NCI-H748 (cell line): Measurements from ENCODE around the gene PLAC1.

Experiments
- DNase-seq: peaks from one replicate; lab custom pipeline; 2025; ENCODE audit not compliant: unreplicated experiment; lab: John Stamatoyannopoulos, UW

Gene PLAC1

GRCh38 chrX:134592303-134592702 lies 66.0 kb downstream of the PLAC1 start:
- no peak for DNase-seq

- DNase-seq: no peak
Observed at GRCh38 chrX:134591502-134591901, 66.8 kb downstream of the PLAC1 start.

- DNase-seq: no peak
Observed at GRCh38 chrX:134588806-134589205, 69.5 kb downstream of the PLAC1 start.

DNA sequence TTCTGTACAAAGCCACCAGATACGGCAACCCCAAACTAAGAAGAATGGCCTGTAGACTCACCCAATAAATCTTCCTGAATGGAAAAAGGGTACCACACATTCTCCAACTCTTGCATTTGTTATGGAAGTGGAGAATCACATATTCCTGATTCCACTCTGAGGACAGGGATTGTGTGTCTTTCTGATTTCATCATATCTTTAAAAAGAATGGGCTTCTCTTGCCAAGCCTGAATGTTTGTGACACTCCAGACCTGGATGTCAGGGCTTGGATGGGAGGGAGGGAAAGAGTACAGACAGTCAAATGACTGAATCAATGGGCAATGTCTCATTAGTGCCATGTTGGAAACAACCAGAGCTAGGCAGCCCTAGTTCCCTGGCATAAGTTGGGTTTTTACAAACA lies 77.4 kb downstream of the PLAC1 start:
- no peak for DNase-seq

- DNase-seq: no peak
Observed at GRCh38 chrX:134573683-134574035, 84.6 kb downstream of the PLAC1 start.

GRCh38 chrX:134572816-134573682 lies 85.2 kb downstream of the PLAC1 start:
- DNase-seq: no peak

DNA sequence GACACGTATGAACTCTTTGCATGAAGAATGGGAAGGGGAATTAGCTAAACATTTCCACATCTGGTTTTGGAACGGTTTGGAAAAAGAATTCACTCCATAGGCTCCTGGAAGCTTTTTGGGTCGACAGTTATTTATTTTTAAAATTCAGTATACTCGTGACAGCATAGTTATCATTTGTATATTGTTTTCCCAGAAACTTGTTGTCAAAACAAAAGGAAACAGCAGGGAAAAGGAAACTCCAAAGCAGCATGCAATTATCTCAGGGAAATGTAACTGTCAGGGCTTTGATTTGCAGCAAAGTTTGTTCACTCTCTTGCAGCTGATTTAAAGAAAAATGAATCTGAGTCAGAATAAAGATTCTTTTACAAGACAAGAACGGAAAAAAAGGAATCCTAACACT lies 86.5 kb downstream of the PLAC1 start:
- no peak for DNase-seq

DNA sequence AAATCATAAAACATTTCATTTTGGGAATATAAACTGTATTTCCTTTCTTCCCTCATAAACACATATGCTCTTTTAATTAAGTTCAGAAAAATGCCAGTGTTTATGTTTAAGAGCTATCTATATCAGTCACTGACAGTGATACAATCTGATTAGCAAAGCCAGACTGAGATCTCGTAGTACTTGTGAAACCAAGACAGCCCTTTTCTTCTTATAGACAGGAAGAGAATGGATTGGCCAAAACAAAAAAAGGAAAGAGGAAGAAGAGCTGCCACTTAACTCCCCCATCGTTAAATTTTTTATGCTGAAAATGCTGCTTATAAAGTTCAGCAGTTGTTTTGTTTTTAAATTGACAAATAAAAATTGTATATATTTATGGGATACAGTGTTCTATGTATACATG lies 87.4 kb downstream of the PLAC1 start:
- DNase-seq: no peak

DNA sequence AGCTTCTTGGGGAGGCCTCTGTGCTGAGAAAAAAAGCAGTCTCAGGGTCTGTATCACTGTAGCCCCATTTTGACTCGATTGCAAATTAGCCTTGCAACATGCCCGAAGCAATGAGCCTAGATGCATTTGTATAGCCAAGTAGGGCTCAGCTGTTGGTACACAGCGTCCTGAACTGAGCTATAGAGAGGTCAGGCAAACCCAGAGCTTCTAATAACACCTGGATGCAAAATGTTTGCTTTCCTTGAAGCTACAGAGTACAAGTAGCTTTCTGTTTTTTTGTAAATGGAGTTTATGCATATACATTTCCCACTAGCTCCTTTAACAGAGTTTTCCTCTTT lies 87.8 kb downstream of the PLAC1 start:
- DNase-seq: no peak

GRCh38 chrX:134569306-134569705 lies 89.0 kb downstream of the PLAC1 start:
- DNase-seq: no peak

DNA sequence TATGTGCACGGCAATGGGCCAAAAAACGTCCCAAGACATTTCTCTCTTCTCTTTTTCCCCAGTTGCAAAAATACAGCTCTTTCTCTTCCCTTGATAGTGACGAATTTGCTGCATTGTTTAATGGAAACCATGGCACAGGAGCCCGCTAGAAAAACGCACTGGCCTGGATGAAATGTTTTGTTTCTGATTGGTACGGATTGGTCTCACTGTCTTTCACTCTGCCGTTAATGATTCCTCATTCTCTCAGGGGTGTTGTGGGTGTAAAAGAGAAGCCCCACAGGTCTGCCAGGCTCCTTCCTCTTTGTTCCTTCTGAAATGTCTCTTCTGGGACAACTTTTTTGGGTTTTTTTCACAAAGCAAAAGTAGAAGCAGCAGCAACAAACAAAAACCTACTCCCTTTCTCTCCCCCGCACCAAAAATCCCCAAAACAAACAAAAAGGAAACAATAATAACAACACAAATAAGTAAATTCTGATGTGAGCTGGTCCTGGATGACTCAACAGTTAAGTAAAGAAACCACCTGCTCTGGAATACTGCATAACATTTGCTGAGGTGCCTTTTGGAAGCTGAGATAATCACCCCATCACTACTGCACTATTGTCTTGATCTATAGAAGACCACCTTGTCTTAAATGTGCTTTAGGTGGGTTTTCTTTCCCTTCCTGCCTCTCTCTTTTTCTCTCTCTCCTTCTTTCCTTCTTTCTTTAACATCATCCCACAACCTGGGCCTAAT lies 89.8 kb downstream of the PLAC1 start:
- no peak for DNase-seq

DNA sequence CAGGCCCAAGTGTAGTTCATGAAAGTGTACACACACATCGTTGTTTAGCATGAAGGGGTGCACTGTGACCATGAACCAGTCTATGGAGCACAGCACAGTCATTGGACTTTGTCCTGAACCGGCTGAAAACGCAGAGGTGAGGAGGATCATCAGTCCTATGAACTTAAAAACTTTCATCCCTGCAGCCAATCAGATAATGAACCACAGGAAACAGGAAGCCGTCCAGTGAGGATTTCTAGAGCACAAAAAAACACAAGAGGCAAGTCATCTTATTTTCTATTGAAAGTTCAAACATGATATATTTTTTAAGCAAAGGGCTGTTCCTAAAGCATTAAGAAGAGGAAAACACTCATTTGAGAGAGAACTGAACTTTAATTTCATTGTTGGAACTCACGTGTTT lies 91.8 kb downstream of the PLAC1 start:
- no peak for DNase-seq

DNA sequence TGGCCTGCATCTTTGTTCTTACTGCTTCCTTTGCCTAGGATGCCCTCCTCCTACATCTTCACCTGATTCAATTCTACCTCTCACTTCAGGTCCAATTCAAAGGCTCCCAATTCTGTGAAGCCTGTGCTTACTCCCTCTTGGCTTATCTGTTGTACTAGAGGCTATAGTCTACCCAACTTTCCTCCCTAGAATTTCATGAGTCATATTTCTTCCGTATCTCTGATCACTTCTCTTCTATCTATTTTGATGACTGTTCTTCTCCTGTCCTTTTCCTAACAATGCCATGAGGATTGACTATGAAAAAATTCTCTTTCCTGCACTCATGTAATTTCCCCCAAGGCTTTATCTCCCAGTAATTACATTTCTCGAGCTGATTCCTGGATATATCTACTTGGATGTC lies 96.3 kb downstream of the PLAC1 start:
- DNase-seq: no peak

DNA sequence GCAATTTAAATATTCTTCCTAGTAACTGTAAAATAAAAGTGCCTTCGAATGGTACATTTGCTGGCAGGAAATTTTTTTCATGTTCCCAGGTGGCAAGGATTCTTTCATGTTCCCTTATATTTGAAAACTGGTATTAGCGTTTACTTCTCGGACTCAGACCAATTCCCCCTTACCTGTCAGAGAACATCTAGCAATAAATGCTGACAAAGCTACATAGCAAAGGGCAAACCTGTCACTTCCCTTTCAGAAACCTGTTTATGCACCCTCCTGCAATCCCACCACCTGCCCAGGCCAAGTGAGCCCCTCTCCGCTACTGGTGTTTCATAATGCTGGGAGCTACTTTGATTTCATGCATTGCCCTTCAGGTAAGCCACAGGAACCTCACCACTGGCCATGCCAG lies 100.1 kb downstream of the PLAC1 start:
- DNase-seq: no peak

GRCh38 chrX:134554291-134554690 lies 104.0 kb downstream of the PLAC1 start:
- no peak for DNase-seq

GRCh38 chrX:134552351-134552750 lies 105.9 kb downstream of the PLAC1 start:
- DNase-seq: no peak

- no peak for DNase-seq
Observed at GRCh38 chrX:134551376-134552048, 106.8 kb downstream of the PLAC1 start.

DNA sequence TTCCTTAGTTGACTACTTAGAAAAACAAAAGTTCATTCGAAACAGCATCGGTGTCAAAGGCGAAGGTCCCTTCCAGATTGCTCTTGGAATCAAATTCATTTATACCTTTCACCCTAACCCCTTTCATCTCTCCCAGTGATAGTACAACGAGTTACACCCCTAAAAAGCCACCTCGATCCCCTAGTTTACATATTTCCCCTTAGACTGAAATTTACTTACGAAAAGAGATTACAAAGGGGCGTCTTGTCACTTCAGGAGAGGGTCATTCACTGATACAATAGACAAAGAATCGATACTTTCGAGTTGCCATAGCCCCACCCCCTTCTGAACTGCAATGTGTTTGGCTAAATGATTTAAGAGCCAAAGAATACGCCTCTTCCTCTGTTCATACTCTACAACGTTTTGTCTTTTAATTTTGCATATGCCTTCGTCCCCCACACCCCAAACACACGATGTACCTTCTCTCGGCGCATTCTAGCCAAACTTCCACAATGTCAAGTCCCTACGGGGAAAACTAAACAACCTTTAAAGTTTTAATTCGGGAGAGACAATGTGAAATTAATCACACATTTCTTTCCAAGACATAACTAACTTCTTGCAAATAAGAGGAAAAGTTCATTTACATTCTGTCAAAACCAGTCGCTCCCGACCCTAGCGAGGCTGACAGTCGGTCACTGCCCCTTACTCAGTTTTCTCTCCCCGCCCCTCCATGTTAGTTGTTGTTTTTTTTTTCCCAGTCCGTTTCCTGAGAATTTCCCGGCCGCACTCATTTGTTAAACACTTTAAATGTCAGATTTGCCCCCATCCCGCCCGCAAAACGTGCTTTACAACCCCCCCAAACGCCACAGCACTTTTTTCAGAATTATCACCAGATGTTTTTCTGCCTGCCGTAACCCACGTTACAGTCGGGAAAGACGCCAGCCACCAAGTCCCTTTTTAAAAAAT lies 109.7 kb downstream of the PLAC1 start:
- DNase-seq: peak; percentile 40

- no peak for DNase-seq
Observed at GRCh38 chrX:134547047-134547679, 111.1 kb downstream of the PLAC1 start.

DNA sequence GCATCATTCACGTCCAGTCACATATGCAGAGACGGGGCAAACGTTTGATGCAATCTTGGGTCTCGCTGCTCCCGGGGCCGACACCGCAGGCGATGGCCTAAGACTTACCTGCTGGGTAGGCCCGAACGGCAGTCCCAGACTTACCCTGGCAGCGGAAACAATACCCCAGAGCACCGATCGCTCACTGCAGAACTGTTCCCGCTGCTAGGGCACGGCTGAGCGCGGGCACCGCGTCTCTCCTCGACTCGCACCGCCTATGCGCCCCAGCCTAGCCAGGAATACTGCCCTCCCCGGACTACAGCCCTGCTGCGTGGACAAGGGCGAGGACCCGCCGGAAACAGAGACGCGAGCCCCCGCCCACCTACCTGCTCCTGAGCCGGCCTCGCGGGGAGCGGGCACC lies 112.1 kb downstream of the PLAC1 start:
- no peak for DNase-seq

DNA sequence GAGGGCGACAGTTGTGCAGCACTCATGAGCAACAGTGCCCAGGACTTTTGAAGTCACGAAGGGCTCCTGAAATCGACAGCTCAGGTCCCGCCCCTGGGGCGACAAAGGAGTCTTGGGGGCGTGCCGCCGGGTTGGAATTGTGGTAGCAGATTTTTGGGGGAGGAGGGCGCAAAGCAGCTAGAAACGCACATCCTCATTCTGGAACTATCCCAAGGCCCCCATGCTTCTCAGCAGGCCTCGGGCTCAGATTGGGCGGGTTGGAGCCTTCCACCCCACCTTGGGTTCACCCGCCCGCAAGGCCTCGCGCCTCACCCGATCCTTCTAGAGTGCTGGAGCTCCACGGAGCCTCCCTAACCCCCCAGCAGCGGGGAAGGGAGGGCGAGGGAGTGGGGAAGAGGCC lies 112.8 kb downstream of the PLAC1 start:
- DNase-seq: no peak
